ENCODE results near the gene CALHM5. TPM values are rescaled to one million over a fixed set of nuclear protein-coding genes. Genes with fewer than 3 reads are reported as not detected.

CALHM5 gene
- total and polyA plus RNA-seq, 7 donors: 0.52 to 1.2 (median 0.81) TPM

- TF ChIP-seq, protein P1, sequence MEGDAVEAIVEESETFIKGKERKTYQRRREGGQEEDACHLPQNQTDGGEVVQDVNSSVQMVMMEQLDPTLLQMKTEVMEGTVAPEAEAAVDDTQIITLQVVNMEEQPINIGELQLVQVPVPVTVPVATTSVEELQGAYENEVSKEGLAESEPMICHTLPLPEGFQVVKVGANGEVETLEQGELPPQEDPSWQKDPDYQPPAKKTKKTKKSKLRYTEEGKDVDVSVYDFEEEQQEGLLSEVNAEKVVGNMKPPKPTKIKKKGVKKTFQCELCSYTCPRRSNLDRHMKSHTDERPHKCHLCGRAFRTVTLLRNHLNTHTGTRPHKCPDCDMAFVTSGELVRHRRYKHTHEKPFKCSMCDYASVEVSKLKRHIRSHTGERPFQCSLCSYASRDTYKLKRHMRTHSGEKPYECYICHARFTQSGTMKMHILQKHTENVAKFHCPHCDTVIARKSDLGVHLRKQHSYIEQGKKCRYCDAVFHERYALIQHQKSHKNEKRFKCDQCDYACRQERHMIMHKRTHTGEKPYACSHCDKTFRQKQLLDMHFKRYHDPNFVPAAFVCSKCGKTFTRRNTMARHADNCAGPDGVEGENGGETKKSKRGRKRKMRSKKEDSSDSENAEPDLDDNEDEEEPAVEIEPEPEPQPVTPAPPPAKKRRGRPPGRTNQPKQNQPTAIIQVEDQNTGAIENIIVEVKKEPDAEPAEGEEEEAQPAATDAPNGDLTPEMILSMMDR (IDR thresholded peaks at IDR 0.05): no peak
- ATAC-seq: no peak
- Histone ChIP-seq H3K27ac (no peak overlapping the region), H3K27me3 (ENCODE audit: insufficient read depth in 3 of 3, low read length in 2 of 3) (no peaks in the 10 kb centered on the region), H3K36me3 (ENCODE audit: insufficient read depth in 1 of 2, low read depth in 1 of 2) (no peaks in the 10 kb centered on the region), H3K4me1 (peaks cover 4% of the 10 kb centered on the region), H3K4me3 (peak overlapping the region; percentile 60), H3K9me3 (no peaks in the 10 kb centered on the region)
- intact Hi-C loops (cut with DNase I): no loop called here
- DNase-seq: no peak
- 81 to 96% (median 82%) methylated on average over 2 of the region's 2 CpGs for WGBS, 3 donors
Observed at GRCh38 chr6:116513224-116513875, 1.9 kb downstream of the CALHM5 start.

GRCh38 chr6:116514111-116514510 is 2.7 kb downstream of the CALHM5 start:
- TF ChIP-seq, protein P1 (IDR thresholded peaks at IDR 0.05): no peak
- DNase-seq (no peak), ATAC-seq (no peak)
- no peak overlapping the region for H3K27ac ChIP-seq
- peaks cover 4% of the 10 kb centered on the region for H3K4me1 ChIP-seq
- no peaks in the 10 kb centered on the region for H3K9me3 ChIP-seq
- WGBS, 3 donors: 82 to 89% (median 83%) methylated on average over 4 of the region's 4 CpGs
- H3K36me3 ChIP-seq (ENCODE audit: insufficient read depth in 1 of 2, low read depth in 1 of 2): no peaks in the 10 kb centered on the region
- intact Hi-C loops (cut with DNase I): no loop called here
- H3K4me3 ChIP-seq: peak overlapping the region; percentile 60
- H3K27me3 ChIP-seq (ENCODE audit: insufficient read depth in 3 of 3, low read length in 2 of 3): no peaks in the 10 kb centered on the region

- Histone ChIP-seq H3K4me1 (peaks cover 4% of the 10 kb centered on the region), H3K27me3 (ENCODE audit: insufficient read depth in 3 of 3, low read length in 2 of 3) (no peaks in the 10 kb centered on the region), H3K4me3 (no peak overlapping the region), H3K9me3 (no peaks in the 10 kb centered on the region), H3K27ac (no peak overlapping the region), H3K36me3 (ENCODE audit: insufficient read depth in 1 of 2, low read depth in 1 of 2) (no peaks in the 10 kb centered on the region)
- no peak for ATAC-seq
- DNase-seq: no peak
- TF ChIP-seq, protein P1 (IDR thresholded peaks at IDR 0.05): no peak
- intact Hi-C loops (cut with DNase I): no loop called here
Observed at GRCh38 chr6:116515141-116515540, 3.7 kb downstream of the CALHM5 start.

- no peak for ATAC-seq
- Histone ChIP-seq H3K27me3 (ENCODE audit: insufficient read depth in 3 of 3, low read length in 2 of 3) (no peaks in the 10 kb centered on the region), H3K36me3 (ENCODE audit: insufficient read depth in 1 of 2, low read depth in 1 of 2) (no peaks in the 10 kb centered on the region), H3K27ac (no peak overlapping the region), H3K9me3 (no peaks in the 10 kb centered on the region), H3K4me3 (no peak overlapping the region), H3K4me1 (no peaks in the 10 kb centered on the region)
- TF ChIP-seq, protein P1 (IDR thresholded peaks at IDR 0.05): no peak
- 79 to 83% (median 80%) methylated on average over 4 of the region's 4 CpGs for WGBS, 3 donors
- intact Hi-C loops (cut with DNase I): no loop called here
- DNase-seq: no peak
Observed at GRCh38 chr6:116518621-116519368, 7.4 kb downstream of the CALHM5 start.
